ENCODE measurements around the gene NR1D2.

NR1D2 gene

GRCh38 chr3:23932571-23932970, 12.5 kb upstream of the NR1D2 start:
- DNase-seq = no peak

- DNase-seq = no peak
These were observed 10.8 kb upstream of the NR1D2 start for GRCh38 chr3:23934253-23934652.

- DNase-seq = no peak
These were observed 7.8 kb upstream of the NR1D2 start for GRCh38 chr3:23937296-23937695.

- DNase-seq = no peak
These were observed 6.4 kb upstream of the NR1D2 start for GRCh38 chr3:23938688-23939087.

GRCh38 chr3:23940775-23941174, 4.3 kb upstream of the NR1D2 start:
- no peak for DNase-seq

GRCh38 chr3:23941440-23941839, 3.6 kb upstream of the NR1D2 start:
- no peak for DNase-seq

GRCh38 chr3:23942546-23942945, 2.5 kb upstream of the NR1D2 start:
- DNase-seq = no peak

- no peak for DNase-seq
These were observed 891 bp upstream of the NR1D2 start for GRCh38 chr3:23944007-23944783.

- no peak for DNase-seq
These were observed 502 bp downstream of the NR1D2 start for GRCh38 chr3:23945663-23945912.

GRCh38 chr3:23945913-23946687, 1.0 kb downstream of the NR1D2 start:
- DNase-seq = peak; percentile 91 to 96

- DNase-seq = no peak
These were observed 3.7 kb downstream of the NR1D2 start for GRCh38 chr3:23948761-23949160.

- no peak for DNase-seq
These were observed 4.7 kb downstream of the NR1D2 start for GRCh38 chr3:23949784-23950183.

GRCh38 chr3:23950293-23950692, 5.2 kb downstream of the NR1D2 start:
- no peak for DNase-seq

- no peak for DNase-seq
These were observed 7.6 kb downstream of the NR1D2 start for GRCh38 chr3:23952646-23953045.

GRCh38 chr3:23953523-23953922, 8.4 kb downstream of the NR1D2 start:
- DNase-seq = no peak

- DNase-seq = no peak
These were observed 9.1 kb downstream of the NR1D2 start for GRCh38 chr3:23954144-23954543.

- DNase-seq = no peak
These were observed 11.6 kb downstream of the NR1D2 start for GRCh38 chr3:23956701-23957100.

GRCh38 chr3:23959135-23959900, 14.2 kb downstream of the NR1D2 start:
- DNase-seq = no peak

GRCh38 chr3:23960649-23961048, 15.6 kb downstream of the NR1D2 start:
- no peak for DNase-seq

GRCh38 chr3:23961066-23961465, 16.0 kb downstream of the NR1D2 start:
- DNase-seq = no peak

- DNase-seq = no peak
These were observed 16.8 kb downstream of the NR1D2 start for GRCh38 chr3:23961913-23962312.

- no peak for DNase-seq
These were observed 19.6 kb downstream of the NR1D2 start for GRCh38 chr3:23964537-23965235.

- no peak for DNase-seq
These were observed 21.2 kb downstream of the NR1D2 start for GRCh38 chr3:23966328-23966727.
